Measurements from ENCODE around the gene SRRT.

DNA sequence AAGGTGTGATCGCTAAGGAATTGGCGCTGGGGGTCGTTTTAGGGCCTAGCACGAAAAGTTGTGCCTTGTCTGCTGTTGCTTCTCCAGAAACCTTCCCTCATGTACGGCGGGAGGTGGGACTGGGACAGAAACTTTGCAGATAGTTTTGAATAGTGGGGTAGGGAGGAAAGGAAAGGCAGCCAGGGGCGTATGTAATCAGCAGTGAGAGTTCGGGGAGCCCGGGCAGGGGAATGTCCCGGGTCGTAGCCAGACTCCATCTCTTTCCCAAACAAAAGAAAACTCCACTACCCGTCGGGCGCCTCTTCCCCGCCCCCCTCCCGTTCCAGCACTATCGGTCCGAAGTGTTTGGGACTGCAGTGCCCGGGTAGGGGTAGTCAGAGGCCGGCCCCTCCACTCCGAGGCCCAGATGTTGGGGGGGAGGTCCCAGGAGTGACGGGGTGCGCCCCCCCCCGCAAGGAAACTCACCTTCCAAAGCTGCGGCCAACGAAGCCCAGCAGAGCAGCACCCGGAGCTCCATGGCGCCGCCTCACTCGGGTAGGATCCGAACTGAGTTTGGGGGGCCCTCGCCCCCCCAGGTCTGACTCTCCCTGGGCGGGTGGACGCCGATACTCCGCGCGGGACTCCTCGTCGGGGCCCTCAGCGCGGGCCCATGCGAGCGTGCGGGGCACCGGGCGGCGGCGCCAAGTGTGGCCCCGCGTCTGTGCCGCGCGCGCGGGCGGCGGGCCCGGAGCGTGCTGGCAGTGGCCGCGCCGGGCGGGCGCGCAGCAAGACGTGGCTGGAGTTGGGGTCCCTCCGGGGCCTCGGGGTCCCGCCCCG lies 48.2 kb upstream of the SRRT start:
- TF ChIP-seq ZNF274 (IDR thresholded peaks at IDR 0.05; ENCODE audit: low read depth, low read length) (no peak), YY1 (IDR thresholded peaks at IDR 0.05; ENCODE audit: insufficient read depth, insufficient read length) (no peak), SUZ12 (IDR thresholded peaks at IDR 0.05; ENCODE audit: extremely low read depth, insufficient read depth, insufficient read length) (no peak)

Data from NT2/D1 (cell line).